Measurements from ENCODE around the gene TMEM119.

GRCh38 chr12:108595711-108596647, 1.9 kb downstream of the TMEM119 start:
- no peak for TF ChIP-seq CTCF (IDR thresholded peaks at IDR 0.05)
- no peak for TF ChIP-seq POLR2A (IDR thresholded peaks at IDR 0.05)

All from adrenal gland (tissue), 5 donors.